ENCODE results near the gene RBM44.
A peak's percentile ranks its signal among the peaks of the same experiment; 100 is the strongest.
"Not testable (repeated sequence)": the region's sequence is repeated elsewhere in the genome, so short reads cannot be mapped to it uniquely, and the experiment has no call there.

The RBM44 gene

DNA sequence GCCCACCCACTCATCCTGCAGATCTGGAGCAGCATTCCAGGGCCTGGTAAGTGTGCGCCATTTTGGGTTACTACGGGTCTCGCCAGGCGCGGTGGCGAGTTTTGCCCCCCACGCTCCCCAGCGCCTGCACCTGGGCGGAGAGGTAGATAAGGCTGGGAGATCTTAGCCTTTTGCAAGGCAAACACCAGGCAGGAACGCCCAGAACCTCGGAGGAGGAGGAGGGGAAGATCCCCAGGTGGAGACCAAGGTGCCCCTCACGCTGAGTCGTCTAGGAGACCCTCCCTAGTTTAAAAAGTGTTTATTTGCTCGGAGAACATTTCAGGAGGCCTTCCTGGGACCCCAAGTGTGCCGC lies 60.5 kb downstream of the RBM44 start:
- DNase-seq, result no peak

DNA sequence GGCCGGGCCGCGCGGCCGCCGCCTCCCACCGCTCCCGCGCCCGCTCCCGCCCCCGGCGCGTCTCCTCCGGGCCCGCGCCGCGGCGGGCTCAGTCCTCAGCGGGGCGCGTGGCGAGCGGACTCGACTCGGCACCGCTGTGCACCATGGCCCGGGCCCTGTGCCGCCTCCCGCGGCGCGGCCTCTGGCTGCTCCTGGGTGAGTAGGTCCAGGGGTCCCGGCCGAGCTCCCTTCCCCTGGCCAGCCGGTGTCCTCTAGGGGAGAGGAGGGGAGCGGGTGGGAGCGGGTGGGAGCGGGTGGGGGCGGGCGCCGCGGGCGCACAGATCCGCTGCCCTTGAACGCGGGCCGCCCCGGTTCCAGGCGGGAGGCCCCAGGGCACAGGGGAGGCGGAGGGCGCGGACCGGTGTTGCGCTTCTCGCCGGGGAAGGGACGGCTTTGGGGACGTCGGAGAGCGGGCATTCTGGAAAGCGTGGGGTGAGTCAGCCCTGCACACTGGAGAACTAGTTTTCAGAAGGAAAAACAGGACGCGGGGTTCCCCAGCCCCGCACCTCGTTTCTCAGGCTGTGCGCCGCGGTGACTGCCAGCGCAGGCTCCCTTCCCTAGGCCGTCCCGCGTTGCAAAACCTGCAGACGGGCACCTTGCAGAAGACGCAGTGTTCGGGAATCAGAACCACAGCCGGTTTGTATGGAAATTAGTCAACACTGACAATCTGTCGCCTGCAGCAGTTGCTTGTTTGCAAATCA lies 61.1 kb downstream of the RBM44 start, which contains the start of gene RAMP1:
TSS of gene RAMP1 (plus strand) at position 91 of the 740 bp plus-strand sequence. CDS start at position 144, 53 bp downstream.
- DNase-seq, result no peak

DNA sequence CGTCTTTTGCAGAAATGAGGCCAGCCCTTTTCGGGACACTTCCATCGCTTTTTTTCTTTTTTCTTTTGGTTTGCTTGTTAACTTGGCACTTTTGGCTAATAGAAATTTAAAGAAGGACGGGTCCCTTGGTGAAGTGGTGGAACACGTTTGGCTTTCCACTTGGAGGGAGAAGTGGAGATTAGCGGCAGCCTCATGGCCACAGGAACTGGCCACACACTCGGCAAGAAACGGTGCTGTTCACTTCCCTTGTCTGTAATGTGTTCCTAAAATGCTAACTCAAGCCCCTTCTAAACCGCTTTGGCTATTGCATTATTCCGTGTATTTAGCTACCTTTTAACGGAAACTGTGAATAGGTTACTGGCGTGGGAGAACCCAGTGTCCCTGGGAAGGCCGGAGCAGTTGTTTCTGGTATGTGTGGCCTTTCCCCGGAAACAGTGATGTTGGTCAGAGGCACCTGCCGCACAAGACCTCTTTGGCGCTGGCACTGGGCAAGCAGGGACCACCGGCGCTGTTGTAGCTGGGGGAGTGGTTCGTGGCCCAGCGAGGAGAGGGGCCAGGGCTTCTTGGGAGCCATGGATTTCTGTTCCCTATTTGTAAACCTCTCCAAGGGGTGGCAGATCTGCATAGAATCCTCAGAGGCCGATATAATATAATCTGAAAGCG lies 61.8 kb downstream of the RBM44 start:
- no peak for DNase-seq

DNA sequence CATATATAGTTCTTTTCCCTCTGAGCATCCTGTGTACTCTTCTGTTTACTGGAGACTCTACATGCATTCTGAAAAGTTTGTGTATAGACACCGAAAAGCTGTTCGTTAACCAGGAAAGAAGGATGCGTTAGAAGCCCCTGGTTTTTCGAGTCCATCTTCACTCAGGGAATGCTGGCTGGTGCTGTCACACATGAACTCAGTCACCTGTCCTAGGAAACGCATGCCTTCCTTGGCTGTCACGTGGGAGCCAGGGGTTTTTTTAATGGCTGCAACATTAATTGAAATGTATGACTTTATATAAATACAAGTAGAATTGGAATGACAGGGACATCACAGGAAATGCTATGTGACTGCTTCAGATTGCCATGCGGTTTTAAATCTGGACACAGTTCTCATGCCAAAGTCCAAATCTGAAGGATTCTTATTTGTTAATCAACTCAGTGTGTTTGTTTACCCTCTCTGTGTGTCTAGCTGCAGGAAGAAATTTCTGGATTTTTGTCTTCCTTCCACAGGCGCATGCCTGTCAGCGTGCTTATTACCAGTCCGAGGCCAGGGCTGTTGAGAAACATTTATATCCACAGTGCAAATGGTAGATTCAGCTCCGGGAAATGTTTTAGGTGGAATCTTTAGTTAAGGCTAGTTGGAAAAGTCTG lies 63.4 kb downstream of the RBM44 start:
- DNase-seq, result no peak

DNA sequence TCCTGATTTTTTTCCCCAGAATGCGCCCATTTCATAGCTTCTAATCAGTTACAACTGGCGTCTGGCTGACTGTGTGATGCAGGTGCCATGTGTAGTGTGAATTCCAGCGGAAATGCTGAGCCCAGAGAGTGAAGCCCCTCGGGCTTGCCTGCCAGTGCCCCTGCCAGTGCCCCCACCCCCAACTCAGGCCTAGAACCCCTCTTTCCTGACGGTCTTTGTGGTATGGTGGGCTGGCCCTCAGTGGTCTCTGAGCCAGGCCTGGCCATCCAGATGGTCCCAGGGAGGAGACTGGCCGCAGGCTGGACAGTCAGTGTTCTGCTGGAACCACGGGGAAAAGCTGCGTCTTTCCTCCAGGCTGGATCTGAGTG lies 63.9 kb downstream of the RBM44 start:
- no peak for DNase-seq

DNA sequence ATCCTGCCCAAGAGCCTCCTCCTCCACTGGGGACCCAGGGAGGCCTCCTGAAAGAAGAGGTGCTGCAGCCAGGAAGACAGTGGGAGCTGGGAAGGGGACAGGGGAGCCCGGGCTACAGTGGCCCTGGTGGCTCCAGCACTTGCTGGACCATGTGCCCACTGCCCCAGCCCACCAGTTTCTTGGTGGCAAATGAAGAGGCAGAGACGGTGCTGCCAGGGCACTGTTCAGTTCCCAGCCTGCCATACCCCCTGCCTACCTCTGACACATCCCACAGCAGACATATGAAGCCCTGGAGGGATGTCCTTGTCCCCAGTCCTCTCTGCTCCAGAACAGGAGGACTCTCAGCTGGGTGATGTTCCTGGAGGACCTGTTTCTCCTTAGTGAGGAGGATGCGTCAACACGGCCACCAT lies 64.5 kb downstream of the RBM44 start:
- no peak for DNase-seq

DNA sequence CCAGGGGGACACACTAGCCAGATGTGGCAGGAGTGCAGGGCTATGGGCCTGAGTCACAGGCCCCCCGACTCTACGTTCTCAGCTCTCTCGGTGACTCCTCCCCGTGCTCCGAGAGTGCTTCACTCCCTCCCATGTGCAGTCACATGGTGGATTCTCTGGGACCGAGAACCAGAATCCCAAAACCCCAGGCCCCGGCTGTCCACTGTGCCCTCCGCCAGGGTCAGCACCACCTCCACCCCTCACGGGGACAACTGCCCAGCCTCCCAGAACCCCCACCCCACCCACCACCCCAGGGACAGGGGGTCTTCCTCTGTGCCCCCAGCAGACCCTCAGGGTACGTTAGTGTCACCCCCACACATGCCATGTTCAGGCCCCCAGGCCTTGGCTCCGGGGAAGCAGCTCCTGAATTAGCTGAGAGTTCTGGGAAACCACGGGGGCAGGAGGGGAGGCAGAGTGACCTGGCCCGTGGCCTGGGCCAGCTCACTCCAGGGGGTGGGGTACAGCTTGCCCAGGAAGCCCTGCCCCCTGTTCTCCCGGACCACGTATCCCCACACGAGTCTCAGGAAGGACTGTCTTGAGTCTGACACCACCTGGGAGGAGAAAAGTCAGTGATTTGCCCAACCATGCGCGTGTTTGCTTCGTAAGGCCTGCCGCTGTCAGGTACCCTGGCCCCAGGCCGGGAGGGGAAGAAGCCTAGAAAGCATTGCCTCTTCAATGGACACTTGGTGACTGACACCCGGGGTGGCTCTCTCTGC lies 65.3 kb downstream of the RBM44 start:
- DNase-seq, result no peak

DNA sequence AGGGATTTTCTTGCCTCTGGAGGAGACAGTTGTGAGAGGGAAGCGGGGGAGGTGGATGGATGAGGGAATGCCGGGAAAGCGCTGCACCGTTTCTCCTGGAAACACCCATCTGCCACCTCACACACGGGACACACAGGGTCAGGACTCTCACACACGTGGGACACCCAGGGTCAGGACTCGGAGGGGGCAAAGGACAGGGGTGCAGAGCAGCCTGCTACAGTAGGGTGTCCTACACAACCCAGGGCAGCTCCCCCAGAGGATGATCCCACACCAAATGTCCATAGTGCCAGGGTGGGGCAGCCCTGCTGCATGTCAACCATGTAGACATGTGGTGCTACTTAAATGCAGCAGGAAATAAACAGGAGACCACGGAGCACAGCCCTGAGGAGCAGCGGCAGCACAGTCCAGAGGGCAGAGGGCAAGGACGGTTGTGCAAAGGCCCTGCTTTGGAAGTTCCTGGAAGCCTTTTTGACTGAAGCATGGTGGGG lies 65.9 kb downstream of the RBM44 start:
- no peak for DNase-seq

DNA sequence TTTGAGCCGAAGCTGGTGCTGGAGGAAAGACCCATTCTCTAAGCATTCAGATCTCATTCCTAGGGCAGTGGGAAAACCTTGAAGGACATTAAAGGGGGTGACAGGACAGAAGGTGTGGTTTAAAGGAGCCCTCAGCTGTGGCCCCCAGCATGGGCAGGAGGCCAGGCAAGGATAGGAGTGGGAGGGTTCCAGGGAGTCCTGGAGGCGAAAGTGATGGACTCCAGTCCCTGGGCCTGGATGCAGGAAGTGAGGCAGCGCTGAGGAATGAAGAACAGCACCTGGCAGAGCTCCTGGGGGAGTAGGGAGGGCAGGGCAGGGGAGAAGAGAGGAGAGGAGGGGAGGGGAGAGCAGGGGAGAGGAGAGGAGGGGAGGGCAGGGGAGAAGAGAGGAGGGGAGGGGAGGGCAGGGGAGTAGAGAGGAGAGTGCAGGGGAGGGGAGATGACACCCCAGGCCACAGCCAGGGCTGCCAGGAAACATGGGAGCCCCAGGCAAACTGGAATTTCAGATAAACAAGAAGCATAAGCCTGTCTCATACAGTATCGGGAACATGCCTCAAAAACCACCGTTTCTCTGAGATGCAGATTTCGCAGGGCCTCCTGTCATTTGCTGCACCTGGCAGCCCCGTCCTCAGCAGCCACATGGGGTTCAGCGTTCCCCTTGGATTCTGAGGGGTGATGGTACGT lies 66.5 kb downstream of the RBM44 start:
- DNase-seq, result no peak

DNA sequence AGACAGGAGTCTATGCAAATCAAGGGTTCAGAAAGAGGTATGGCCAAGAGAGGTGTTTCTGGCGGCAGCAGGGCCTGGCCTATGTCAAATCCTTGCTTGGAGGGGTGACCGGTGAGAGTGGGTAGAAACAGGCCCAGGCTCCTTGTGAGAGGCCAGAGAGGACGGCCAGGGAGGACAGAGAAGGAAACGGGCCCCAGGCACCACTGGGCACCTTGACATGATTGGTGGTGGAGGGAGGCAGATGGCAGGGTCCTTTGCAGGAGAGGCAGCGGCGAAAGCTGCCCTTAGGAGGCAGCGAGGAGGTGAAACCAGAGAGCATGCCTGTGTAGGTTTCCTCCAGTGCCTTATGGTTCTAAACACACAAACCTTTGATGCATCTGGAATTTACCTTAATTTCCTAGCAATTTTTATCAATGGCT lies 67.1 kb downstream of the RBM44 start:
- no peak for DNase-seq

DNA sequence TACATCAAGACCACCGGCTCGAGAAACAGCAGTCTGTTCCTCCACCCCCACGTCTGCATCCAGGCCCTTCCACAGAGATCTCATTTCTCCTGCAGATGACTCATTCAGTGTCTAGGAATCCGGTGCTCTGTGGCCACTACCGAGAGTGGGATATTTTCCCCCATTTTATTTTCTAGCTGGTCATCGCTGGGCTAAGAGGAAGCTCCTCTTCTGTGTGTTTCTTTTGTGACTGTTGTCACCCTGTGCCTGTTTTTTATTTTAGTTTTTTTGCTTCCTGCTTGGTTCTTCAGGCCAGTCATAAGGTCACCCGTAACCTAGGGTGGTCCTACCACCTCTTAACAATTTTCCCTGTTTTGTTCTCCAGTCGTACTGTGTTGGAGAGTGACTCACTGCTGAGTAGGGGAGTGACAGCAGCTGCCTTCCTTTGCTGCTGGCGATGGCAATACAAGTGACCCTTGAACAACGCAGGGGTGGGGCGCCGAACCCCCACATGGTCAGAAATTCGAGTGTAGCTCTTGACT lies 67.6 kb downstream of the RBM44 start:
- DNase-seq, result no peak

DNA sequence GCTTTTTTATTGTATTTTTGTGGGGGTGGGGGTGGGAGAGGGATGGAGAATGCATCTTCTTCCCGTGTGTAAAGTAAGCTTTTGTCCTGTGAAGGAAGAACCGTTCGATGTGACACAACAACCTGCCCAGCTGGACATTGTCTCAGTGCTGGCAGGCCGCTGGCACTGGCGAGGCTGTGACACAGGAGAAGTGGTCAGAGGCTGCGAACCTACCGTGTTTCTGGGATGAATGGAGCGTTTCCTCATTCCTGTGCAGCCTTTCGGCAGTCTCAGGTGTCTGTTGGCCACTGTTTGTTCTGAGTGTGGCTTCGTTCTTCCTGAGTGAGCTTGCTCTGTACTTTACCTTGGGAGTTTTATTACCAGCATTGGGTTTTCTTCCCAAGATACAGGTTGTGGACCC lies 68.9 kb downstream of the RBM44 start:
- DNase-seq, result no peak

DNA sequence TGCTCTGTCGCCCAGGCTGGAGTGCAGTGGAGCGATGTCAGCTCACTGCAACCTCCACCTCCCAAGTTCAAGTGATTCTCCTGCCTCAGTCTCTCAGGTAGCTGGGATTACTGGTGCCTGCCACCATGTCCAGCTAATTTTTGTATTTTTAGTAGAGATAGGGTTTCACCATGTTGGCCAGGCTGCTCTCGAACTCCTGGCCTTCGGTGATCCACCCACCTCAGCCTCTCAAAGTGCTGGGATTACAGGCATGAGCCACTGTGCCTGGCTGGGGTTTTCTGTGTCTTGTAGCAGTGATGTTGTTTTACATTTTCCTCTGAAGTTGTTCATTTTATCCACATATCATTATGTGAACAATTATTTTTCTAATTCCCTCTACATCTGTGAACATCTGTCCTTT lies 69.5 kb downstream of the RBM44 start:
- DNase-seq, result not testable (repeated sequence)

DNA sequence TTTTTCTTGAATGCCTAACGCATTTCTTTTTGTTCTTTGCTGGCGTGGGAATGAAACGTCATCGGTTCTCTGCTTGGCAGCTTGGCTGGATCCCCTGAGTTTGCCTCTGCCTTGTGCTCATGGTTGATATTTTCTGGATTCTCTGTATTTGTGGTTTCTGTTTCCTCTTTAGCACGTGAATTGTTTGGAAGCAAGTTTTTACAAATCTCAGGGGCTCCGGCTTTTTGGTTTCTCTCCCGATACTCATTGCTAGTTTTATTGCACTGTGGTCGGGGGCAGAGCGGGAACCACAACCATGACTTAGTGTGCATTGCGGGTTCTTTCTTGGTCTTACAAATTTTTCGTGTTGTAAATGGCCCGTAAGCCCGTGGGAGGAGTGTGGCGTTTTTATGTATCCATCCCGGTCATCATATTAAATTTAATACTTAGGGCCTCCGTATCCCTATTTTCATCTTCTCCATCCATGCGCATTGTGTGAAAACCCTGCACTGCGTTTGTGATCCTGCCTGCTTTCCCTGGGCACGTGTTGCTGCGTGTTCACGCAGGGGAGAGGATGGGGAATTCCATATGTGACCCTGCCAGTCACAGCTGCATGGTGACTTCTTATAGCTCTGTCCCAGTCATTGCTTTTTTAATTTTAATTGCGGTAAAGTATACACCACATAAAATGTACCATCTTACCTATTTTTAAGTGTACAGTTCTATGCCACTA lies 70.2 kb downstream of the RBM44 start:
- no peak for DNase-seq

DNA sequence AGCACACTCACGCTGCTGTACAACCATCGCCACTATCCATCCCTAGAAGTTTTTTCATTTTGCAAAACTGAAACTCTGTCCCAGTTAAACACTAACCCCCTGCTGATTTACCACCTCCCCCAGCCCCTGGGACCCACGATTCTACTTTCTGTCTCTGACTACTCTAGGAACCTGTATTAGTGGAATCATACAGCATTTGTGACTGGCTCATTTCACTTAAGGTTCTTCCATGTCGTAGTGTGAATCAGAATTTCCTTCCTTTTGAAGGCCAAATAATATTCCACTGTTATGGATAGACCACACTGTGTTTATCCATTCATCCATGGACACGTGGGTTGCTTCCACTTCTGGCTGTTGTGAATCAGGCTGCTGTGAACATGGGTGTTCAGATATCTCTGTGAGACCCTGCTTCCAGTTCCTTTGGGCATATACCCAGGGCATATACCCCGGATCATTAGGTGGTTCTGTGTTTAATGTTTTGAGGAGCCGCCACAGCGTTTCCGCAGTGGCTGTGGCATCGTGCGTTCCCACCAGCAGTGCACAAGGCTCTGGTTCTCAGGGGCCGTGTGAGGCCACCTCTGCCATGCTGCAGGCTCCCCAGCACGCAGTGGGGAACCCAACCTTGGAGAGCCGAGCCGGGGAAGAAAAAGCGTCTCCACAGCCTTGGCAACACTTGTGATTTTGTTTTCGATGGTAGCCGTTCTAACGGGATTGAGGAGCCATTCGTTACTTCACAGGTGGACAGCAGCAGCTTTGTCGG lies 70.9 kb downstream of the RBM44 start:
- DNase-seq, result no peak

DNA sequence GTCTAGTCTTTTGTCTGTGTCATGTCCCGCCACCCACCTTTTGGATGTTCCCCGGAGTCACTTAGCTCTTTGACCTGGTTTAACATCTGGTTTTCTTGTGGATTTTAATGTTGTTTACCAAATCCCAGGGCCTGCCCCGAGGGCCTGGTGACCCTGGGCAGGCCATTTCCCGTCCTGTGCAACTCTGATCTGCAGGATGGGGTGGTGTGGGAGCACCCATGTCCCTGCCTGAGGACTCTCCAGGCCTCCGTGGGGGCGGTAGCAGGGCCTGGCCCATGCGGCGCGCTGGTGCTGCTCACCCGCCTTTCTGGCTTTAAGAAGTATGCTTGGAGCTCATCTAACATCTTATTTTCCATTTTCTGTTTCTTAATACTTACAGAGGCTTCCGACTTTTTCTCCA lies 71.5 kb downstream of the RBM44 start:
- no peak for DNase-seq

DNA sequence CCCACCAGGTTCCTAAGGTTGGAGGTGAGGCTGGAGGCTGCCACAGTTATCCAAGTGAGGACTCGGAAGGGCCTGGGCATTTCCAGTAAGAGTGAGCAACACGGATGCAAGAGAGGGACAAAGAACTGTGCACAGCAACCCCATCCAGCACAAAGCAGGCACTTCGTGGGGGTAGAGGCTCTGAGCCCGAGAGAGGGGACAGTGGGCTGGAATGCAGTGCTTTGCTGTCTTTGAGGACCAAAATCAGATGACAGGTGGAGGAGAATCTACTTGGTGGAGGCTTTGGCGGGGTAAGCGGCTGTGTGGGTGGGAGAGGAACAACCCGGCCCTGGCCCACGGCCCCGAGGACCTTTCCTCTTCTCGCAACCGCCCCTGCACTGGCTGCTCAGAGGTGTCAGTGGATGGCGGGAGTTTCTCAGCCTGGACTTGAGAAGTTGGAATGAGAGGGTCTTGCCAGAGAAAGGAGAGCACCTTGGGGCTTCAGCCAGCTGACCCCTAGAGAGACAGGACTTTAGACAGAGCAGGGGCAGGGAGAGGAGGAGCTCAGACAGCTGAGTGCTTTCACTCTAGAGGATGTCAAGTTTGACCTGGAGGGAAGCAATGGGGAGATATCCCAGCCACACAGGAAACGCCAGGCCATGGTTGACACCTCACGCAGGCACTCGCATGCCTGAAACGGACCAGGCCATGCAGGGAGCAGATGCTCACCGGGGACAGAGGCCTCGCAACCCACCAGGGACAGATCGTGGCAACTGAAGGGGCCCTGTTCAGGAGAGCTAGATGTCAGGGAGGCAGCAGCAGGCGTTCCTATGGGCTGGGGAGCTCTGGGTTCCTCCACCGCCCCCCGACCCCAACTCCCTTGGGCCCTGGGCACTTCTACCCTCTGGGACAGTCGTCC lies 72.4 kb downstream of the RBM44 start:
- no peak for DNase-seq

DNA sequence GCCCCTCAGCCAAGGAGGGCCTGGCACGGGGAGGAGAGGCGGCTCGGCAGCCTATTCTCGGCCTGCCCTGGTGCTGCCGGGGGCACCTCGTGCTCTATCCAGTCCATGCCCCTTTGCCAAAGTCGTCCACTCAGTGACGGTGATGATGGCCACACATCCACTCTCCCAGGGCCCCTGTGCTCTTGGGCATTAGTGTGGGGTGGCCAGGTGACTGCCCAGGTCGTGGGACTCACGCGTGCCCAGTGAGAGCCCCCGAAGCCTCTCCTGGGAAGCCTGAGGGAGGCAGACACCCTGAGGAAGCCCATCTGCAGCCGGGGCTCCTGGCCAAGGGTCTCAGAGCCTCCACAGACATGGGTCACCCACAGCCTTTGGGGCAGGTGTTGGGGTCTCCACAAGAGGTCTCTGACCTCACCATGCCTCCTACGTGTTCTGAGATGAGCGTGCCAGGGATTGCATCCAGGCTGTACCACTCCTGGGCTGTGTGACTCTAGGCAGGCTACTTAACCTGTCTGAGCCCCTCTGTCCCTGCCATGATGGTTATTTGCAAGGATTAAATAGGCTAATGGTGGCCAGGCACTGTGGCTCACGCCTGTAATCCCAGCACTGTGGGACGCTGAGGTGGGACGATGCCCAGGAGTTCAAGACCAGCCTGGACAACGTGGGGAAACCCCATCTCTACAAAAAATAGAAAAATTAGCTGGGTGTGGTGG lies 73.8 kb downstream of the RBM44 start:
- DNase-seq, result no peak

DNA sequence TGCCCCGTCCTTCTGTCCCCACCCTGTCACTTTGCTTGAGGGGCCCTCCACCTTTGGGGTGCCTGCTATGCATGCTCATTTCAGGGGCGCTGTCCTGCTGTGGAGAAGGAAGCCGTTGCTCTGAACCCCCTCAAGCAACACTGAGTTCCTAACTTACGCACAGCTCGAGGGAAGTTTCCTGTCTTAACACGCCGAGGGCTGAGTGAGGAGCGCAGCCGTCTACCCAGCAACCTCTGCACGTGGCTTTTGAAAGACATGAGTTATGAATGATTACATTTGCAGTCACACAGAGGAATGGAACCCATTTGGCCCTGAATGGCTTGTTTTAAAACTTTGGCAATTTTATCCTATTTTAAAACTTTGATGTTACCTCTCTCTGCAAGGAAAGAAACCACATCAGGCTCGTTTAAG lies 74.8 kb downstream of the RBM44 start:
- DNase-seq, result peak in 1 of 2 donors; percentile 54

Data from bone marrow (tissue), 2 donors.